ENCODE results near the gene ELL2.
"Not testable (repeated sequence)": the region's sequence is repeated elsewhere in the genome, so short reads cannot be mapped to it uniquely, and the experiment has no call there.

ELL2 gene

DNA sequence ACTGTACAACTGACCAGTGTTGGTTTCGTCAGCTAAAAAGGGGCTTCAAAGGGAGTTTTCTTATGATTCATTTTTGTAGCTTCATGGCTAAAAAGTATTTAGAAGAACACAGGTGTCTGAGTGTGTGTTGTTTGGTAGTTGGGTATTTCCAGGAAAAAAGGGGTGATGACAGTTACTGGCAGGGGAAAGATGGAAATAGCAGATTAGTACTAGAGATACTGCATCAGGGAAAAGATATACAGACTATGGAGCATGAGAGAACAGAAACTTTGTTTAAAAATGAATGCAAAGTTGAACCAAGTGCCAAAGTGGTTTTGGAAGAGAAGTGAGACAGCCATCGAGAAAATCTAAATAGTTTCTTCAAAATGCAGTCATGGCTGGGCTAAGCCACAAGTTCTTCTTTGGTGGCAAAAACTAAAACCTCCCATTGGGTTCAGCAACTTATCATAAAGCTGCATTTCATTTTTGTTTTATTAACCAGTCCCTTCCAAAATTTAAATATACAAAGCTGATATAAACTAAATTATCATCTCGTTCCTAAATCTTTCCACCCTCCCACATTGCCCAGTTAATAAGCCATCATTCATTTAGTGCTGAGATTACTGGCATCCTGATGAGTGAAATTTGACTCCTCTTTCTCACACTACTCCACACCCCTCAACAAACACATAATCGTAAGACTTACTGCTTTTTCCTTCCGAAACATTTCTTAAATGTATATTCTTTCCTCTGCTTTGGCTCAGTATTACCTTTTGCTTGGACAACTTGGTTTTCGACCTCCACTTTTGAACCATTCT, 33.5 kb downstream of the ELL2 start:
- TF ChIP-seq EZH2 (IDR thresholded peaks at IDR 0.05) (no peak), POLR2AphosphoS5 (IDR thresholded peaks at IDR 0.05; ENCODE audit: borderline replicate concordance, low read depth, low read length) (no peak), FOXP2 (optimal IDR thresholded peaks at IDR 0.05; ENCODE audit: control extremely low read depth, extremely low read length, insufficient read depth) (no peak)
- Histone ChIP-seq H3K36me3 (ENCODE audit: insufficient read depth, low read length) (no peaks in the 10 kb centered on the region), H3K4me3 (no peak overlapping the region), H3K27ac (no peak overlapping the region), H3K9ac (ENCODE audit: insufficient read length) (no peak overlapping the region), H3K9me3 (ENCODE audit: low read depth, low read length) (no peaks in the 10 kb centered on the region)
- DNase-seq (ENCODE audit: low read depth, low spot score): no peak

DNA sequence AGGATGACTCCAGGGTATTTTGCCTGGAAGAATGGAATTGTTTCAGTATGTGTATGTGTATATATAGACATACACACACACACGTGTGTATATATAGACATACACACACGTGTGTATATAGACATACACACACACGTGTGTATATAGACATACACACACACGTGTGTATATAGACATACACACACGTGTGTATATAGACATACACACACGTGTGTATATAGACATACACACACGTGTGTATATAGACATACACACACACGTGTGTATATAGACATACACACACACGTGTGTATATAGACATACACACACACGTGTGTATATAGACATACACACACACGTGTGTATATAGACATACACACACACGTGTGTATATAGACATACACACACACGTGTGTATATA, 34.4 kb downstream of the ELL2 start:
- H3K9ac ChIP-seq (ENCODE audit: insufficient read length); H3K9me3 ChIP-seq (ENCODE audit: low read depth, low read length); DNase-seq (ENCODE audit: low read depth, low spot score); H3K27ac ChIP-seq; H3K36me3 ChIP-seq (ENCODE audit: insufficient read depth, low read length); H3K4me3 ChIP-seq: not testable (repeated sequence)

DNA sequence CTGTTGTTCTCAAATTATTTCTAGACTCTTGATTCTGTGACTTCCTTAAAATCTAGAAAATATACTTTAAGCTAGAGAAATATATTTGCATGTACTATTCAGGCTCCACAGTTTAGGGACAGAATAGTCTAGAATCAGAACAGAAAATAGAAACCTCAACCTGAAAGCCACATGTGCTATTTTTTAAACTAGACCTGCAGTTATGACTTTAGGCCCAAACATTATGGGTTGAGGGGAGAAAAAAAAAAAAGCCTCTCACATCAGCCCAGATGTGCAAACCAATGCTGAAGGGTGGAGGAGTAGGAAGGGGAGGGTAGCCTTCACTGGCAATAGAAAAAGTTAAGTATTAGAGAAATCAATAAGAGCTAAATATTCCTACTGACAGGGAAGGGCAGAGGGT, 35.7 kb downstream of the ELL2 start:
- no peak overlapping the region for H3K9ac ChIP-seq (ENCODE audit: insufficient read length)
- no peaks in the 10 kb centered on the region for H3K9me3 ChIP-seq (ENCODE audit: low read depth, low read length)
- no peak overlapping the region for H3K27ac ChIP-seq
- H3K4me3 ChIP-seq: no peak overlapping the region
- TF ChIP-seq FOXP2 (optimal IDR thresholded peaks at IDR 0.05; ENCODE audit: control extremely low read depth, extremely low read length, insufficient read depth) (no peak), EZH2 (IDR thresholded peaks at IDR 0.05) (no peak), POLR2AphosphoS5 (IDR thresholded peaks at IDR 0.05; ENCODE audit: borderline replicate concordance, low read depth, low read length) (no peak)
- no peak for DNase-seq (ENCODE audit: low read depth, low spot score)
- no peaks in the 10 kb centered on the region for H3K36me3 ChIP-seq (ENCODE audit: insufficient read depth, low read length)

DNA sequence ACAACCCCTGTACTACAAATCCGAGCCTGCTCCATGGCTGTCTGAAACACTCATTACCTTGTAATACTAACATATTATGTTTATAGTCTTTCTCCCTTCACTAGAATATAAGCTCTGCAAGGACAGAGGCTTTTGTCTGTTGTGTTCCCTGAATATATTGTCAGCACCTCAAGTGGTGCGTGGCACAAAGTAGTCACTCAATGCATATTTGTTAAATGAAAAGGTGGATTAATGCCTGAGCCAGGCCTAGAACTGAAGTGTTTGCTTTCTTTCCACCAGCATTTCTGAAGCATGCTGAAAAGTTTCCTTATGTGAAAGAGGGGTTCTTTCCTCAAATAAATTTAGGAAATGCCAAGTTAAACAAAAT, 36.3 kb downstream of the ELL2 start:
- Histone ChIP-seq H3K27ac (no peak overlapping the region), H3K9me3 (ENCODE audit: low read depth, low read length) (no peaks in the 10 kb centered on the region), H3K4me3 (no peak overlapping the region), H3K9ac (ENCODE audit: insufficient read length) (no peak overlapping the region), H3K36me3 (ENCODE audit: insufficient read depth, low read length) (no peaks in the 10 kb centered on the region)
- no peak for DNase-seq (ENCODE audit: low read depth, low spot score)
- TF ChIP-seq EZH2 (IDR thresholded peaks at IDR 0.05): no peak
- no peak for TF ChIP-seq FOXP2 (optimal IDR thresholded peaks at IDR 0.05; ENCODE audit: control extremely low read depth, extremely low read length, insufficient read depth)
- no peak for TF ChIP-seq POLR2AphosphoS5 (IDR thresholded peaks at IDR 0.05; ENCODE audit: borderline replicate concordance, low read depth, low read length)

DNA sequence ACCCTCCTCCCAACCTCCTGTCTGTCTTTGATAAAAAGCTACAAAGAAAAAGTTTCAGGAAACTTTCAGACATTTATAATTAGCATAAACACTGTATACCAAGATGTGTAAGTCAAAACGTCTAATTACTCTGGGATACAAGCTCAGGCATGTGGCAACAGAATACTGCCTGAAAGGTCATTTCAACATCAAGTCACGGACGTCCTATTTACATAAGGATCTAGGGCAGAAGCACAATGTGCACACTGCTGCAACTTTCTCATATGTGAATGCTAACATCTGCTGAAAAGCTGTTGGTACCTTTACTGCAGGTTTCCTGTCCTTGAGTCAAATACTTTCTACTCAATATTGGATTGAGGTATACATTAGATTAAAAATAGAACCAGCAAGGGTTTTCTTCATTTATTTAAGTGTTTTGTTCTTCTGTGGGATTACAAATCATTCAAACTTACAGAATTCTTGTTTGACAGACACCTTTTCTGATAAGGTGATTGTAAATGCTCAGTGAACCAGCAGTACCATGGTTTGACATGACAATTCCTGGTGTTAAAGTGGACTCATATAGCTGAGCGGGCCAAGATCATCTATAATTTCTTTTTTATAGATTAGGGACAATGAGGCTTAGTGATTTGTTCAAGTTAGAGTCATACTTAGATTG, 36.8 kb downstream of the ELL2 start:
- Histone ChIP-seq H3K36me3 (ENCODE audit: insufficient read depth, low read length) (no peaks in the 10 kb centered on the region), H3K9ac (ENCODE audit: insufficient read length) (no peak overlapping the region), H3K9me3 (ENCODE audit: low read depth, low read length) (no peaks in the 10 kb centered on the region), H3K27ac (no peak overlapping the region), H3K4me3 (no peak overlapping the region)
- TF ChIP-seq FOXP2 (optimal IDR thresholded peaks at IDR 0.05; ENCODE audit: control extremely low read depth, extremely low read length, insufficient read depth) (no peak), POLR2AphosphoS5 (IDR thresholded peaks at IDR 0.05; ENCODE audit: borderline replicate concordance, low read depth, low read length) (no peak), EZH2 (IDR thresholded peaks at IDR 0.05) (no peak)
- DNase-seq (ENCODE audit: low read depth, low spot score): no peak

DNA sequence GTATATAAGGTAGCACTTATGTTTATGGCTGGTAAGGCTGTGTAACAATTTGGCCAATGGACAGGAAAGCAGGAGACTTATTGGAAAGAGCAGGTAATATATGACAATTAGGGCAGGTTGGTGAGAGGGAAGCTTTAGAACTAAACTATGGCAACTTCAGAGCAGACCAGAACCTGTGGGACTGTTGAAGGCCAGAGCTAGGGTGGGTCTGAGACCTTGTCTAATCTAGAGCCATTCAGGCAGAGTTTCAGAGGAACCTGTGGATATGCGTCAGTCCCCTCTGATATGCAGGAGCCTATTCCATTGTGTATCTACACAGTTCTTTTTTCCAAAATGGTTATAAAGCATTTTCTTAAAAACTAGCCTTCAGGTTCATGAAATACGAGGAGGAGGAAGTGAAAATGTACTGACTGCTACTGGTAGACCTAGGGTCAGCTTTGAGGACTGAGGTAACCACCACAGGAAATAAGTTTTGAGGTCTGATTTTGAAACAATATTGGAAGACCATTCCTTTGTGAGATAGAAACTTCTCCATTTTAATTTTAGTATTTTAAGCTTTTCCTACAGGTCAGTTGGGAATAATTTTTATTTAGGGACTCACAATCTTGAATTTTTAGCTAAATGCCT, 37.6 kb downstream of the ELL2 start:
- no peak overlapping the region for H3K9ac ChIP-seq (ENCODE audit: insufficient read length)
- H3K9me3 ChIP-seq (ENCODE audit: low read depth, low read length): no peaks in the 10 kb centered on the region
- DNase-seq (ENCODE audit: low read depth, low spot score): no peak
- no peaks in the 10 kb centered on the region for H3K36me3 ChIP-seq (ENCODE audit: insufficient read depth, low read length)
- no peak for TF ChIP-seq EZH2 (IDR thresholded peaks at IDR 0.05)
- TF ChIP-seq FOXP2 (optimal IDR thresholded peaks at IDR 0.05; ENCODE audit: control extremely low read depth, extremely low read length, insufficient read depth): no peak
- TF ChIP-seq POLR2AphosphoS5 (IDR thresholded peaks at IDR 0.05; ENCODE audit: borderline replicate concordance, low read depth, low read length): no peak
- no peak overlapping the region for H3K4me3 ChIP-seq
- H3K27ac ChIP-seq: no peak overlapping the region

DNA sequence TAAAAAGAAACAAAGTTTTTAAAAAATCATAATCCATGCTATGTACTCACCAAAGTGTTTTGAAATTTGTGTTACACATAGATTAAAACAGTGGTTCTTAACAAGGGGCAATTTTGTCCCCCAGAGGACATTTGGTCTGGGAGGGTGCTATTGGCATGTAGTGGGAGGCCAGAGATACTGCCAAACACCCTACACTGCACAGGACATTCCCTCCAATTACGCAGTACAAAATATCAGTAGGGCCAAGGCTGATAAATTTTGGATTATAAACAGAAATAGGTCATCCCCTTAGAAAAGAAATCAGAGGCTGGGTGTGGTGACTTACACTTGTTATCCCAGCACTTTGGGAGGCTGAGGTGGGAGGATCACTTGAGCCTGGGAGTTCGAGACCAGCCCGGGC, 38.9 kb downstream of the ELL2 start:
- no peak overlapping the region for H3K9ac ChIP-seq (ENCODE audit: insufficient read length)

DNA sequence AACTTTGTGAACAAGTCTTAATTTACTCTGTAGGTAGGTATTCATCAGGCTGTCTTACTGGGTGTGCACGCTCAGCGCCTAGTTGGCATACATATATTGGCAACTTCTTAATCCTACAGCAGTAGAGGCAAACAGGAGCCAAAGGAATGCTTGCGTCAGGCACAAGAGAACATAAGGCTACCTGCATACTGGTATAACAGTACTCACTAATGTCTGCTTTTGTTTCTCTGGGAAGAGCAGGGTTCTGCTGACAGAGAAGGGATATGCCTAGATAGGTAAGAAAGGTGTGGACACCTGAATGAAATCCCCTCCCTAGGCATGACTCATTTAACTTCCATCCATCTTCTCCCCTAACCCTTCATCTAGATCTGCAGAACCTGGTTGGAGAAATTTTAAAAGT, 40.1 kb downstream of the ELL2 start:
- Histone ChIP-seq H3K9ac (ENCODE audit: insufficient read length) (no peak overlapping the region), H3K9me3 (ENCODE audit: low read depth, low read length) (no peaks in the 10 kb centered on the region), H3K4me3 (no peak overlapping the region), H3K27ac (no peak overlapping the region), H3K36me3 (ENCODE audit: insufficient read depth, low read length) (no peaks in the 10 kb centered on the region)
- TF ChIP-seq POLR2AphosphoS5 (IDR thresholded peaks at IDR 0.05; ENCODE audit: borderline replicate concordance, low read depth, low read length) (no peak), FOXP2 (optimal IDR thresholded peaks at IDR 0.05; ENCODE audit: control extremely low read depth, extremely low read length, insufficient read depth) (no peak), EZH2 (IDR thresholded peaks at IDR 0.05) (no peak)
- DNase-seq (ENCODE audit: low read depth, low spot score): no peak

More for the DNA sequence above, 38.9 kb downstream of the ELL2 start:
- H3K27ac ChIP-seq: no peak overlapping the region
- no peaks in the 10 kb centered on the region for H3K36me3 ChIP-seq (ENCODE audit: insufficient read depth, low read length)
- H3K4me3 ChIP-seq: no peak overlapping the region
- H3K9me3 ChIP-seq (ENCODE audit: low read depth, low read length): no peaks in the 10 kb centered on the region
- no peak for DNase-seq (ENCODE audit: low read depth, low spot score)
- TF ChIP-seq FOXP2 (optimal IDR thresholded peaks at IDR 0.05; ENCODE audit: control extremely low read depth, extremely low read length, insufficient read depth) (no peak), EZH2 (IDR thresholded peaks at IDR 0.05) (no peak), POLR2AphosphoS5 (IDR thresholded peaks at IDR 0.05; ENCODE audit: borderline replicate concordance, low read depth, low read length) (no peak)
